Endometrial microvascular endothelial cells (primary cell): Measurements from ENCODE around the gene FAM186B. TPM values are rescaled to one million over a fixed set of nuclear protein-coding genes. Genes with fewer than 3 reads are reported as not detected.

Experiments used
- in situ Hi-C: cut with HindIII; loops from 2 replicates; pipeline ENCODE4 v1.10.0; 2017; ENCODE audit warnings: low sequenced_read_pairs, low pct_unique_long_range_greater_than_20kb; ENCODE audit errors: inconsistent ontology term
- total RNA-seq: library from RNA; depleted of rRNA; stranded (reverse); fragments of >200 nt; gene quantifications from one replicate; pipeline ENCODE4 v1.2.3, GENCODE V29; 2015; ENCODE audit errors: inconsistent ontology term

FAM186B gene
- total RNA-seq, 1 donor from 2014 or later, result not detected

- in situ Hi-C loops, result no loop called here
These were observed 31.1 kb upstream of the FAM186B start for GRCh38 chr12:49636574-49636973.

DNA sequence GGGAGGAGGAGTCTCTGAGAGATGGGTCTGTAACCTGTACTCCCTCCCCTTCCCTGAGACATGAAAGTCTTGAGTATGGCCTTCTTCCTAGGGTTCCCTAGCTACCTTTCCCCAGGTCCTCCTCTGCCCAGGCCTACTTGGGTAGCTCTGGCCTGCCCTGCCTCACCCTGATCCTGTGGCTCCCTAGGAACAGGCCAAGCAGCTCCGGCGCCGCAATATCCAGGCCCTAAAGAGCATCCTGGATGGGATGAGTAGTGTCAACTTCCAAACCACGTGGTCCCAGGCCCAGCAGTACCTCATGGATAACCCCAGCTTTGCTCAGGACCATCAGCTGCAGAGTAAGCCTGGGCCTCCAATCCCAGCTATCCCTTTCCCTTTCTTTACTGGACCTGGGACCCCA is 30.2 kb upstream of the FAM186B start:
- in situ Hi-C loops, result no loop called here

- in situ Hi-C loops, result no loop called here
These were observed 29.6 kb upstream of the FAM186B start for GRCh38 chr12:49635036-49635435.

GRCh38 chr12:49633703-49634345 is 28.4 kb upstream of the FAM186B start:
- in situ Hi-C loops, result no loop called here

- in situ Hi-C loops, result no loop called here
These were observed 27.7 kb upstream of the FAM186B start for GRCh38 chr12:49632986-49633702.

DNA sequence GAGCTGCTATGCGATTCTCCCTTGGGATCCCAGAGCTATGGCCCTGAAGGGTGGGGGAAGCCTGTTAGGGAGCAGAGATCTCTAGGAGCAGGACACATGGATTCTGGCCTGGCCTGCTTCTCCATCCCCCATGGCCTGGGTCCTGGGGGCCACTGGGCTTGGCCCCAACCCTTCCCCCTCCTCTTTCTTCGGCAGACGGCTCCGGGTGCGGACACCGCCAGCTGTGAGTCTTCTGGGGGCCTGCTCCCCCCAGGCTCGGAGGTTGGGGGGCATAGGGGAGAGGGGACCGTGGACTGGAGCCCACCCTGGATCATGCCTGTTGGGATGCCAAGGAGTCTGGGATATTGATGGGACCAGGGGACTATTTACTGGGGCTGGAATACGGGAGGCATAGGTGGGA is 27.0 kb upstream of the FAM186B start:
- in situ Hi-C loops, result no loop called here

DNA sequence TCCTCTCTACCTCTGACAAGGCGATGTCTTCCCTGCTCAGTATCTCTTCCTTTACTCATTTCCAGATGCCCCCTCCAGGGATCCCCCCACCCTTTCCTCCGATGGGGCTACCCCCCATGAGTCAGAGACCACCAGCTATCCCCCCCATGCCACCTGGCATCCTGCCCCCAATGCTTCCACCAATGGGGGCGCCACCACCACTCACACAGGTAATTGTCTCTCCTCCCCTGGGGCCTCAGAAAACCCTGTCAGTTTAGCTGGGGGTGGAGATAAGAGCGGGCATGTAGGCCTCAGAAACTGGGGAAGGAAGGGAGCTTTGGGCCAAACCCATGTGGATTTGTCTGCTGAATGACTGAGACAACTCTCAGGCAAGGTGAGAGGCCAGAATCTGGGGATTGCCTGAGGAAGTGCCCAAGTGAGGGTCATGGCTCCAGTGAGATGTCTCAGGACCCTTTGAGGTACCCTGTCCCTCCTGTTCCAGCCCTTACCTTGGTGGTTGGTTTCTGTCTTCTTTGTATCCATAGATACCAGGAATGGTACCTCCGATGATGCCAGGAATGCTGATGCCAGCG is 26.0 kb upstream of the FAM186B start:
- in situ Hi-C loops, result no loop called here

GRCh38 chr12:49627752-49628360 is 22.4 kb upstream of the FAM186B start:
- in situ Hi-C loops, result no loop called here

GRCh38 chr12:49626836-49627235 is 21.4 kb upstream of the FAM186B start:
- in situ Hi-C loops, result no loop called here

DNA sequence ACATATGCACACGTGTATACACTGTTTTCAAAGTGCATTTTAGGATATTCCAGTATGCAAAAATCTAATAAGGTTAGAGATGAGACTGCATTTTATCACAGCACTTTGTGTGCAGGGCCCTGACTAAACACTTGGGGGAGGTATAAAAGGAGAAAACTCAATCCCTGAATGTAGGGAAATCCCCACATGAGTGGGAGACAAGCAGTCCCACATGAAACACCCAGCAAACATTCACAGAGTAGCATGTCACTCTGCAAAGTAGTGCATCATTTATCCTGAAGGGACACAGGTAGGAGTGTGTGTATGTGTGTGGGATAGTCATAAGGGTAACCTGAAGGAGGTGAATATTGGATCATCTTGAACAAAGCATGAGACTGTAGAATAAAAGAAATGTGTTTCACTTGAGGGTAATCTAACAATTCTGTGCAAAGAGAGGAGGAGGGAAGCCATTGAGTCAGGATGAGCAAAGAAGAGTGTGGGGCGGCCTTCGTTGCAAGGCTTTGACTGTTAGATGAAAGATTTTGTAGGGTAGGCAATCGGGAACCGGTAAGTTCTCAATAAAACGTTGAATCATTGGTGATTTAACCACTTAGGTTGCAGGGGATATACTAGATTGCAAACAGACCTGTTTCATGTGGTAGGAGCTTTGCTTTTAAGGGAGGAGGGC is 20.9 kb upstream of the FAM186B start:
- in situ Hi-C loops, result no loop called here

GRCh38 chr12:49624921-49625577 is 19.6 kb upstream of the FAM186B start:
- in situ Hi-C loops, result no loop called here

DNA sequence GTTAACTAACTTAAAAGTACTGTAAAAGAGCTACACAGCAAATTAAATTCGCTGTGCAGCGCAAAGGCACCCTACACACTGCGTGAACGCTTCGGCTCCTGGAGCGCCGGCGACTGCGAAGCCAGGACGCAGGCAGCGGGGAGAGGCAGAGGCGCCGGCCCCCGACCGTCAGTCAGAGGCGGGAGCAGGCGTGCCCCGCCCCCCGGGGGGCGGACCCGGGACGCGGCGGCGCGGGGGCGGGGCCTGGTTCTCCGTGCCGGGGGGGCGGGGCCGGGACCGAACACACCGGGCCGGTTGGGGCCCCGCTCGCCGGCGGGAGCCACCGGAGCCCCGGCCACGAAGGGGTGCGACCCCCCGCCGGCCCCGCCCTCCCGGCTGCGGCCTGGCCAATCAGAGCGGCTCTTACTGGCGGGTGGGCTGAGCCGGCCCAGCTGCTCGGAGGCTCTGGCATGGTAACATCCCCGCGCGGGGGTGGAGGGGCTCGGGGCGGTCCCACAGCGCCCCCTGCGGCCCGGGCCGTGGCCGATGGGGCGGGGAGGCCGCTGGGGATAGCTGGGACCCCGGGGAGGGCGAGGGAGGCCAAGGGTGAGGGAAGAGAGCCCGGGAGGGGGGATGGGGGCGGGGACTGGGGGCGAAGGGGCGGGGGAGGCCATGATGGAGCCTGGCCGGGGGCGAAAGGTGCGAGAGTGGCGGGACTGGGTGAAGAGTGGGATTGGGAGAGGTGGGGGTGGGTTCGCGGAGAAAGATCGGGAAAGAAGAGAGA is 17.9 kb upstream of the FAM186B start, which contains the start of gene PRPF40B:
Gene PRPF40B, plus strand, starts transcription at position 420 of the 763 bp plus-strand sequence. Its CDS starts 30 bp downstream, at position 450.
- in situ Hi-C loops, result no loop called here

DNA sequence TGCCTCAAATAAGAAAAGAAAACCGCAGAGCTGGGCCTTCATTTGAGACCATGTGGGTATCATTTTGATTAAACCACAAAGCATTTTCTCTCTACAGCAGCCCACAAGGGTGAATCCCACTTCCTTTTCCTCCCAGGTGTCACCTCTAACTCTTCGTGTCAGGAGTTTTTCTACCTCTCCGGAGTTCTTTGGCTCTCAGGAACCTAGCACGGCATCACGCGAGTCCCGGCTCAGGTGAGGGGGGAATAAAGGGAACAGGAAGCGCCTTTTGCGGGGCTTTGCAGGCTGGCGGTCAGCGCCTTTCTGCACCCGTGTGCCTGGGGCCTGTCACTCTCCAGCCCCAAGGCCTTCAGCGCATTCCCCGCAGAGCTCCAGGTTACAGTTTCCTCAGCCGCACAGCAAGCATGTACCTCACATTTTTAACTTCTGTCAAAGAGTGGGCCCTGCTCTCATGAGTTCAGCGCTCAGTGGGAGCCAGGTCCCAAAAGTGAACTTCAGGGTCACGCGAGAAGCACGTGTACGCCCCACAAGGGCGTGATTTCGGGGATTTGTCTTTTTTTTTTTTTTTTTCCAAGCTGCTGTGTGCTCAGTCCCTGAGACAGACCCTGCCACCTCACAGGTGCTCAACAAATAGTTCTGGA is 17.2 kb upstream of the FAM186B start:
- in situ Hi-C loops, result no loop called here

DNA sequence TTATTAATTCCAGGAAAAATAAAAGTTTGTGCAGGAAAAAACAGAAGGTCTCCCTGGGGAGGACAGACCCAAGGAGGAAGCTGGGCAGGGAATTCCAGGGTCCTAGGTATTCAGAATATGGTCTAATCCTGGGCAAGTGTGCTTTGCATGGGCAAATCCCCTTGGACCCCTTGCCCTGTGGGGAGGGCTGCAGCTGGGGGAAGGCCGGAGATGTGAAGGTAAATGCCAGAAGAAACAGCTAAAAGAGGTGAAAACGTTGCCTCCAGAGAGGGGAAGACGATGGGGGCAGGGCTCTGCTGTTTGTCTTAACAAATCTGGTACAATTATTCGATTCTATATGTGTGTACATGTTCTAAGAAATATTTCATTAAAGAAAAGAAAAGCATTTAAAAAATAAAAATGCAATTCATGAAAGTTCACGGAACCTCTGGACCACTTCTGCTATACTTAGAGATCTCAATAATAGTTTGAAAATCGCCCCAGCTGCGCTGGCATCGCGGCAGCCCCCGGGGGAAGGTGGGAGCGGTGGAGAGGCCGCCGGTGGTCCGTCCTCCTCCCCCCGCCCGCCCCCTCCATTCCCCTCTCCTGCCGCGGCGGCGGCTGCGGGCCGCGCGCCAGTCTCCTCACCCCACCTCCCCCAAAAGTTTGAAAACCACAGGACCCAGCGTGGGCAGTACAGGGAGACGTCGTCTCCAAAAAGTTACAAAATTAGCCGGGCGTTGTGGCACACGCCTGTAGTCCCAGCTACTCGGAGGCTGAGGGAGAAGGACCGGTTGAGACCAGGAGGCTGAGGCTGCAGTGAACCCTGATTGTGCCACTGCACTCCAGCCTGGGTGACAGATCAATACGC is 16.4 kb upstream of the FAM186B start:
- in situ Hi-C loops, result no loop called here

GRCh38 chr12:49619286-49619685 is 13.8 kb upstream of the FAM186B start:
- in situ Hi-C loops, result no loop called here

- in situ Hi-C loops, result no loop called here
These were observed 13.1 kb upstream of the FAM186B start for GRCh38 chr12:49618576-49618975.
